SH-SY5Y (cell line): ENCODE measurements around the gene SYTL2.

Experiments
- GATA2 ChIP-seq: IDR thresholded peaks from 2 replicates; pipeline ENCODE4 v1.6.1; 2011; ENCODE audit warnings: mild to moderate bottlenecking, low read depth, low read length
- GATA3 ChIP-seq: IDR thresholded peaks from 2 replicates; pipeline ENCODE4 v1.6.1; 2011; ENCODE audit warnings: low read depth, mild to moderate bottlenecking, low read length, moderate library complexity

- TF ChIP-seq GATA3 (no peak), GATA2 (no peak)
These were observed 145.2 kb downstream of the SYTL2 start for GRCh38 chr11:85665733-85666132.
